LoVo (cell line): Measurements from ENCODE around the gene MRPS15.
"Not testable (repeated sequence)": the region's sequence is repeated elsewhere in the genome, so short reads cannot be mapped to it uniquely, and the experiment has no call there.

Experiments
- DNase-seq: peaks from one replicate; pipeline ENCODE4 v3.0.0-alpha.2; 2016; ENCODE audit warnings: low spot score

The MRPS15 gene

GRCh38 chr1:36463803-36464604 is at the start of gene MRPS15:
TSS of gene MRPS15 (minus strand) at chr1:36464384. CDS start at chr1:36464275, 109 bp downstream.
- DNase-seq = peak; percentile 94

GRCh38 chr1:36512842-36513241 is 48.7 kb upstream of the MRPS15 start:
- no peak for DNase-seq

GRCh38 chr1:36511804-36512798 is 47.9 kb upstream of the MRPS15 start:
- DNase-seq = peak; percentile 8

GRCh38 chr1:36511220-36511619 is 47.0 kb upstream of the MRPS15 start:
- DNase-seq = not testable (repeated sequence)

GRCh38 chr1:36510418-36510817 is 46.2 kb upstream of the MRPS15 start:
- DNase-seq = no peak

- no peak for DNase-seq
These were observed 44.1 kb upstream of the MRPS15 start for GRCh38 chr1:36508257-36508656.

- DNase-seq = no peak
These were observed 42.2 kb upstream of the MRPS15 start for GRCh38 chr1:36506276-36506920.

GRCh38 chr1:36503733-36504132 is 39.5 kb upstream of the MRPS15 start:
- DNase-seq = no peak

- no peak for DNase-seq
These were observed 39.0 kb upstream of the MRPS15 start for GRCh38 chr1:36503159-36503558.

- no peak for DNase-seq
These were observed 38.4 kb upstream of the MRPS15 start for GRCh38 chr1:36502616-36503015.

GRCh38 chr1:36501911-36502310 is 37.7 kb upstream of the MRPS15 start:
- DNase-seq = not testable (repeated sequence)

GRCh38 chr1:36497207-36497606 is 33.0 kb upstream of the MRPS15 start:
- DNase-seq = no peak

- no peak for DNase-seq
These were observed 30.8 kb upstream of the MRPS15 start for GRCh38 chr1:36494971-36495370.

GRCh38 chr1:36493524-36493923 is 29.3 kb upstream of the MRPS15 start:
- no peak for DNase-seq

- no peak for DNase-seq
These were observed 28.3 kb upstream of the MRPS15 start for GRCh38 chr1:36492491-36492890.

GRCh38 chr1:36489258-36490051 is 25.3 kb upstream of the MRPS15 start:
- not testable (repeated sequence) for DNase-seq

- no peak for DNase-seq
These were observed 23.7 kb upstream of the MRPS15 start for GRCh38 chr1:36487906-36488305.

GRCh38 chr1:36487336-36487725 is 23.1 kb upstream of the MRPS15 start:
- not testable (repeated sequence) for DNase-seq

GRCh38 chr1:36486439-36487335 is 22.5 kb upstream of the MRPS15 start:
- no peak for DNase-seq

GRCh38 chr1:36486093-36486438 is 21.9 kb upstream of the MRPS15 start:
- no peak for DNase-seq

GRCh38 chr1:36484099-36484498 is 19.9 kb upstream of the MRPS15 start:
- no peak for DNase-seq
